HepG2 (cell line): Measurements from ENCODE around the gene VCAN. TPM values are rescaled to one million over a fixed set of nuclear protein-coding genes. Genes with fewer than 3 reads are reported as not detected.

Experiments
- KAT8 ChIP-seq: IDR thresholded peaks from 2 replicates; pipeline ENCODE4 v1.6.1; 2016; ENCODE audit warnings: missing genetic modification reagents, missing compliant biosample characterization
- KLF13 ChIP-seq: sonication (generic); formaldehyde crosslinking; IDR thresholded peaks from 2 replicates; pipeline ENCODE4 v1.4.0; 2020; ENCODE audit warnings: mild to moderate bottlenecking, missing genetic modification reagents
- MBNL3 ChIP-seq: fragments of 250-450 bp; sonication (Bioruptor Pico); conservative IDR thresholded peaks from 2 replicates; pipeline ENCODE4 v1.8.0; 2022; ENCODE audit warnings: mild to moderate bottlenecking, inconsistent platforms
- RAD51 ChIP-seq: fragments of 450-650 bp; IDR thresholded peaks from 2 replicates; pipeline ENCODE4 v1.6.1; 2016; ENCODE audit warnings: borderline replicate concordance
- THYN1 ChIP-seq: sonication (generic); formaldehyde crosslinking; IDR thresholded peaks from 2 replicates; pipeline ENCODE4 v1.8.1; 2023; ENCODE audit warnings: low read depth, mild to moderate bottlenecking, moderate library complexity, missing genetic modification reagents, borderline replicate concordance
- XBP1 ChIP-seq: sonication (generic); formaldehyde crosslinking; IDR thresholded peaks from 2 replicates; pipeline ENCODE4 v1.5.0; 2020; ENCODE audit warnings: missing genetic modification reagents
- XRCC5 ChIP-seq: fragments of 200-400 bp; formaldehyde crosslinking; optimal IDR thresholded peaks from 2 replicates; pipeline ENCODE3; 2017; ENCODE audit warnings: mild to moderate bottlenecking, low read length
- ZFP36L1 ChIP-seq: sonication (generic); formaldehyde crosslinking; IDR thresholded peaks from 2 replicates; pipeline ENCODE4 v1.8.0; 2022; ENCODE audit warnings: mild to moderate bottlenecking, missing genetic modification reagents, moderate library complexity
- ZMYM4 ChIP-seq: sonication (generic); formaldehyde crosslinking; IDR thresholded peaks from 2 replicates; pipeline ENCODE4 v1.8.1; 2023; ENCODE audit warnings: mild to moderate bottlenecking, missing genetic modification reagents
- ZNF333 ChIP-seq: sonication (generic); formaldehyde crosslinking; IDR thresholded peaks from 2 replicates; pipeline ENCODE4 v1.4.0; 2020; ENCODE audit warnings: mild to moderate bottlenecking, missing genetic modification reagents, borderline replicate concordance
- ZNF382 ChIP-seq: sonication (generic); formaldehyde crosslinking; IDR thresholded peaks from 2 replicates; pipeline ENCODE4 v1.5.0; 2020; ENCODE audit warnings: missing genetic modification reagents, mild to moderate bottlenecking, borderline replicate concordance
- ZNF432 ChIP-seq: sonication (generic); formaldehyde crosslinking; IDR thresholded peaks from 2 replicates; pipeline ENCODE4 v1.5.0; 2020; ENCODE audit warnings: missing genetic modification reagents, mild to moderate bottlenecking, borderline replicate concordance
- polyA plus RNA-seq, 8 experiments: library from polyadenylated mRNA; depleted of rRNA in 3 of 8; stranded (reverse) in 7 of 8; unstranded in 1 of 8; fragments of >200 nt; fragmentation: Illumina TruSeq in 4 of 8; extraction: Trizol in 4 of 8; gene quantifications; 2 replicates each; pipeline versions ENCODE4 v1.2.1 to v1.2.3, GENCODE V29; 2011 to 2016; ENCODE audit warnings: low read depth in 4 of 8, missing spikeins in 1 of 8, mixed read lengths in 1 of 8; ENCODE audit not compliant: insufficient read depth in 1 of 8
- total RNA-seq, 5 experiments: library from RNA; depleted of rRNA; stranded (reverse); fragments of >200 nt; fragmentation: Illumina TruSeq; extraction: Trizol; gene quantifications; 2 replicates each; pipeline ENCODE4 v1.2.3, GENCODE V29; 2016; ENCODE audit warnings: low read depth in 1 of 5
- TF ChIP-seq, protein P1 (sequence below): sonication (generic); formaldehyde crosslinking; IDR thresholded peaks from 2 replicates; pipeline ENCODE4 v1.4.0; 2020; ENCODE audit warnings: missing genetic modification reagents
- TF ChIP-seq, protein P2 (sequence below), 2 experiments: sonication (generic) in 1 of 2; formaldehyde crosslinking in 1 of 2; IDR thresholded peaks; 2 replicates each; pipeline versions ENCODE4 v1.4.0 to v1.6.1; 2018 to 2020; ENCODE audit warnings: missing genetic modification reagents in 2 of 2, borderline replicate concordance in 1 of 2, low read depth in 1 of 2, mild to moderate bottlenecking in 1 of 2, missing biosample characterization in 1 of 2
- TF ChIP-seq, protein P3 (sequence below): sonication (generic); formaldehyde crosslinking; IDR thresholded peaks from 2 replicates; pipeline ENCODE4 v1.4.0; 2020; ENCODE audit warnings: missing genetic modification reagents, low read depth, mild to moderate bottlenecking, borderline replicate concordance
- TF ChIP-seq, protein P4 (sequence below): sonication (generic); formaldehyde crosslinking; IDR thresholded peaks from 2 replicates; pipeline ENCODE4 v1.8.1; 2023; ENCODE audit warnings: missing genetic modification reagents, mild to moderate bottlenecking, borderline replicate concordance
- TF ChIP-seq, protein P5 (sequence below): sonication (generic); formaldehyde crosslinking; IDR thresholded peaks from 2 replicates; pipeline ENCODE4 v1.5.0; 2020; ENCODE audit warnings: missing genetic modification reagents
- TF ChIP-seq, protein P6 (sequence below): sonication (generic); formaldehyde crosslinking; IDR thresholded peaks from 2 replicates; pipeline ENCODE4 v1.8.1; 2022; ENCODE audit warnings: low read depth, mild to moderate bottlenecking, missing genetic modification reagents

VCAN gene
- total and polyA plus RNA-seq, 2 of the 13 experiments (the other 11 are each of a cell fraction or from before 2014, with no cell fraction given), result 1.2 to 3.5 TPM

DNA sequence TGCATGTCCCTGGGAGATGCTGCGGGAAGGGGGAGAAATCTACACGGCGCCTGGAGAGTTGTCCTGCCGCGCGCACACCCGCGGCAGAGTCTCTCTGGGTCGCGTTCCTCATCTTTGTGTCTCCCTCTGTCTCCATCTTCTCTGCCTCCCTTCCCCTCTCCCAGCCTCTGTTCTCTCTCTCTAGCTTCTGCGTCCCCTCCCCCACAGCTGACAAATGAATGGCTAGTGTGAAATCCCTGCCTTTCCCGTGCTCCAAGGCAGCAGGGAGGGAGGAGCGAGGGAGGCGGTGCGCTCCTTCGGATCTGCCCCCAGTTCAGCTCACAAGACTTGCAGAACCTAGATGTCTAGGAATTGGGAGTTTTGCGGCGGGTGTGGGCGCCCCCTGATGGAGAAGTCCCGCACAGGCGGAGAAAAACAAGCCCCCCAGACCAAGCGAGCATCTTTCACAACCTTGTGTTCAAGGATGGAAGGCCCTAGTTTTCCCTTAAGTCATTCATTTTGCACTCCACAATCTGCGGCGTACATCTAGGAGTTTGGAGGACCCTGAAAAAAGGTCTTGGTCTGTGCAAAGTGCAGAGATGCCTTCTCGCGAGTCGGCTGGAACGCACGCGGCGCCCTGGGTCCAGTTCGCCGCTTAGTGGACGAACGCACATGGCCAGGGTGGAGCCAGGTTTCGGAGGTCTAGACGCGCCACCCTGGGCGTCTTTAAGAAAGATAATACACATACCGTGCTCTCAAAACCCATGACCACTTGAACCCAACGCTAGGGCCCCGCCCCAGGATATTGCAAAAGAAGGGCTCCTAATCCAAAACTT is 2.0 kb downstream of the VCAN start (continued):
- TF ChIP-seq, protein P1, sequence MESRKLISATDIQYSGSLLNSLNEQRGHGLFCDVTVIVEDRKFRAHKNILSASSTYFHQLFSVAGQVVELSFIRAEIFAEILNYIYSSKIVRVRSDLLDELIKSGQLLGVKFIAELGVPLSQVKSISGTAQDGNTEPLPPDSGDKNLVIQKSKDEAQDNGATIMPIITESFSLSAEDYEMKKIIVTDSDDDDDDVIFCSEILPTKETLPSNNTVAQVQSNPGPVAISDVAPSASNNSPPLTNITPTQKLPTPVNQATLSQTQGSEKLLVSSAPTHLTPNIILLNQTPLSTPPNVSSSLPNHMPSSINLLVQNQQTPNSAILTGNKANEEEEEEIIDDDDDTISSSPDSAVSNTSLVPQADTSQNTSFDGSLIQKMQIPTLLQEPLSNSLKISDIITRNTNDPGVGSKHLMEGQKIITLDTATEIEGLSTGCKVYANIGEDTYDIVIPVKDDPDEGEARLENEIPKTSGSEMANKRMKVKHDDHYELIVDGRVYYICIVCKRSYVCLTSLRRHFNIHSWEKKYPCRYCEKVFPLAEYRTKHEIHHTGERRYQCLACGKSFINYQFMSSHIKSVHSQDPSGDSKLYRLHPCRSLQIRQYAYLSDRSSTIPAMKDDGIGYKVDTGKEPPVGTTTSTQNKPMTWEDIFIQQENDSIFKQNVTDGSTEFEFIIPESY (CRISPR knock-in tag), result no peak
- TF ChIP-seq, protein P2, sequence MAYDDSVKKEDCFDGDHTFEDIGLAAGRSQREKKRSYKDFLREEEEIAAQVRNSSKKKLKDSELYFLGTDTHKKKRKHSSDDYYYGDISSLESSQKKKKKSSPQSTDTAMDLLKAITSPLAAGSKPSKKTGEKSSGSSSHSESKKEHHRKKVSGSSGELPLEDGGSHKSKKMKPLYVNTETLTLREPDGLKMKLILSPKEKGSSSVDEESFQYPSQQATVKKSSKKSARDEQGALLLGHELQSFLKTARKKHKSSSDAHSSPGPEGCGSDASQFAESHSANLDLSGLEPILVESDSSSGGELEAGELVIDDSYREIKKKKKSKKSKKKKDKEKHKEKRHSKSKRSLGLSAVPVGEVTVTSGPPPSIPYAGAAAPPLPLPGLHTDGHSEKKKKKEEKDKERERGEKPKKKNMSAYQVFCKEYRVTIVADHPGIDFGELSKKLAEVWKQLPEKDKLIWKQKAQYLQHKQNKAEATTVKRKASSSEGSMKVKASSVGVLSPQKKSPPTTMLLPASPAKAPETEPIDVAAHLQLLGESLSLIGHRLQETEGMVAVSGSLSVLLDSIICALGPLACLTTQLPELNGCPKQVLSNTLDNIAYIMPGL (CRISPR knock-in tag; IDR thresholded peaks at IDR 0.05; ENCODE audit: borderline replicate concordance in 1 of 2, low read depth in 1 of 2), result peak in 1 of 2 experiments; percentile 39; a peak in 1 of 4 replicates
- TF ChIP-seq ZNF382 (CRISPR knock-in tag) (no peak), XRCC5 (peak; percentile 39), ZNF333 (CRISPR knock-in tag) (no peak), ZFP36L1 (CRISPR knock-in tag) (no peak), RAD51 (no peak), ZMYM4 (peak; percentile 39; the same call in 1 of the 2 replicates), KAT8 (peak; percentile 28; the same call in 1 of the 2 replicates), MBNL3 (CRISPR knock-in tag) (no peak), THYN1 (CRISPR knock-in tag) (no peak), XBP1 (CRISPR knock-in tag) (no peak), ZNF432 (CRISPR knock-in tag) (no peak), KLF13 (CRISPR knock-in tag) (no peak)
- TF ChIP-seq, protein P3, sequence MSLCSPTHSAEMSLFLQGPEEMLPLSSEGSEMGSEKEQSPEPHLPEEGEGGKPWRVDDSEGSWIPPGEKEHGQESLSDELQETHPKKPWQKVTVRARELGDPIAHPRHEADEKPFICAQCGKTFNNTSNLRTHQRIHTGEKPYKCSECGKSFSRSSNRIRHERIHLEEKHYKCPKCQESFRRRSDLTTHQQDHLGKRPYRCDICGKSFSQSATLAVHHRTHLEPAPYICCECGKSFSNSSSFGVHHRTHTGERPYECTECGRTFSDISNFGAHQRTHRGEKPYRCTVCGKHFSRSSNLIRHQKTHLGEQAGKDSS (CRISPR knock-in tag), result no peak
- TF ChIP-seq, protein P4, sequence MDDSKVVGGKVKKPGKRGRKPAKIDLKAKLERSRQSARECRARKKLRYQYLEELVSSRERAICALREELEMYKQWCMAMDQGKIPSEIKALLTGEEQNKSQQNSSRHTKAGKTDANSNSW (CRISPR knock-in tag), result no peak
- TF ChIP-seq, protein P5, sequence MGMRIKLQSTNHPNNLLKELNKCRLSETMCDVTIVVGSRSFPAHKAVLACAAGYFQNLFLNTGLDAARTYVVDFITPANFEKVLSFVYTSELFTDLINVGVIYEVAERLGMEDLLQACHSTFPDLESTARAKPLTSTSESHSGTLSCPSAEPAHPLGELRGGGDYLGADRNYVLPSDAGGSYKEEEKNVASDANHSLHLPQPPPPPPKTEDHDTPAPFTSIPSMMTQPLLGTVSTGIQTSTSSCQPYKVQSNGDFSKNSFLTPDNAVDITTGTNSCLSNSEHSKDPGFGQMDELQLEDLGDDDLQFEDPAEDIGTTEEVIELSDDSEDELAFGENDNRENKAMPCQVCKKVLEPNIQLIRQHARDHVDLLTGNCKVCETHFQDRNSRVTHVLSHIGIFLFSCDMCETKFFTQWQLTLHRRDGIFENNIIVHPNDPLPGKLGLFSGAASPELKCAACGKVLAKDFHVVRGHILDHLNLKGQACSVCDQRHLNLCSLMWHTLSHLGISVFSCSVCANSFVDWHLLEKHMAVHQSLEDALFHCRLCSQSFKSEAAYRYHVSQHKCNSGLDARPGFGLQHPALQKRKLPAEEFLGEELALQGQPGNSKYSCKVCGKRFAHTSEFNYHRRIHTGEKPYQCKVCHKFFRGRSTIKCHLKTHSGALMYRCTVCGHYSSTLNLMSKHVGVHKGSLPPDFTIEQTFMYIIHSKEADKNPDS, result no peak
- TF ChIP-seq, protein P6, sequence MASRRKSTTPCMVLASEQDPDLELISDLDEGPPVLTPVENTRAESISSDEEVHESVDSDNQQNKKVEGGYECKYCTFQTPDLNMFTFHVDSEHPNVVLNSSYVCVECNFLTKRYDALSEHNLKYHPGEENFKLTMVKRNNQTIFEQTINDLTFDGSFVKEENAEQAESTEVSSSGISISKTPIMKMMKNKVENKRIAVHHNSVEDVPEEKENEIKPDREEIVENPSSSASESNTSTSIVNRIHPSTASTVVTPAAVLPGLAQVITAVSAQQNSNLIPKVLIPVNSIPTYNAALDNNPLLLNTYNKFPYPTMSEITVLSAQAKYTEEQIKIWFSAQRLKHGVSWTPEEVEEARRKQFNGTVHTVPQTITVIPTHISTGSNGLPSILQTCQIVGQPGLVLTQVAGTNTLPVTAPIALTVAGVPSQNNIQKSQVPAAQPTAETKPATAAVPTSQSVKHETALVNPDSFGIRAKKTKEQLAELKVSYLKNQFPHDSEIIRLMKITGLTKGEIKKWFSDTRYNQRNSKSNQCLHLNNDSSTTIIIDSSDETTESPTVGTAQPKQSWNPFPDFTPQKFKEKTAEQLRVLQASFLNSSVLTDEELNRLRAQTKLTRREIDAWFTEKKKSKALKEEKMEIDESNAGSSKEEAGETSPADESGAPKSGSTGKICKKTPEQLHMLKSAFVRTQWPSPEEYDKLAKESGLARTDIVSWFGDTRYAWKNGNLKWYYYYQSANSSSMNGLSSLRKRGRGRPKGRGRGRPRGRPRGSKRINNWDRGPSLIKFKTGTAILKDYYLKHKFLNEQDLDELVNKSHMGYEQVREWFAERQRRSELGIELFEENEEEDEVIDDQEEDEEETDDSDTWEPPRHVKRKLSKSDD (CRISPR knock-in tag), result no peak
